GM21360 (cell line): ENCODE measurements around the gene SHD.
"Not testable (repeated sequence)": the region's sequence is repeated elsewhere in the genome, so short reads cannot be mapped to it uniquely, and the experiment has no call there.

Experiments used
- ATAC-seq: cut with Tn5 transposase; IDR thresholded peaks from one replicate; pipeline ENCODE4 v1.9.1; 2021; ENCODE audit warnings: mild to moderate bottlenecking, moderate library complexity; ENCODE audit not compliant: unreplicated experiment

SHD gene

GRCh38 chr19:4267101-4267900 lies 11.8 kb upstream of the SHD start:
- ATAC-seq, result no peak

GRCh38 chr19:4267901-4268815 lies 10.9 kb upstream of the SHD start:
- ATAC-seq, result no peak

- no peak for ATAC-seq
Observed at GRCh38 chr19:4268816-4269430, 10.1 kb upstream of the SHD start.

GRCh38 chr19:4272894-4273293 lies 6.2 kb upstream of the SHD start:
- no peak for ATAC-seq

- not testable (repeated sequence) for ATAC-seq
Observed at GRCh38 chr19:4274321-4274686, 4.8 kb upstream of the SHD start.

GRCh38 chr19:4277191-4277696 lies 1.8 kb upstream of the SHD start:
- ATAC-seq, result no peak

- ATAC-seq, result no peak
Observed at GRCh38 chr19:4278010-4278409, 1.1 kb upstream of the SHD start.

GRCh38 chr19:4279267-4279529 lies 132 bp downstream of the SHD start:
- no peak for ATAC-seq

- no peak for ATAC-seq
Observed at GRCh38 chr19:4279530-4280422, 710 bp downstream of the SHD start.

GRCh38 chr19:4284176-4284958 lies 5.3 kb downstream of the SHD start:
- no peak for ATAC-seq

- no peak for ATAC-seq
Observed at GRCh38 chr19:4284974-4285373, 5.9 kb downstream of the SHD start.

GRCh38 chr19:4286141-4286540 lies 7.1 kb downstream of the SHD start:
- ATAC-seq, result not testable (repeated sequence)

- no peak for ATAC-seq
Observed at GRCh38 chr19:4288091-4288777, 9.2 kb downstream of the SHD start.

GRCh38 chr19:4291184-4291732 lies 12.2 kb downstream of the SHD start:
- ATAC-seq, result no peak

GRCh38 chr19:4292515-4292914 lies 13.4 kb downstream of the SHD start:
- no peak for ATAC-seq

GRCh38 chr19:4294389-4294788 lies 15.3 kb downstream of the SHD start:
- ATAC-seq, result no peak

GRCh38 chr19:4295972-4296771 lies 17.1 kb downstream of the SHD start:
- ATAC-seq, result no peak
